RWPE1 (cell line): ENCODE data around the gene KSR1.
A peak's percentile ranks its signal among the peaks of the same experiment; 100 is the strongest.

Experiments
- CTCF ChIA-PET: fragments of 350-600 bp; sonication (Branson Sonifier 250); formaldehyde crosslinking; extraction: SDS; loops from one replicate; lab custom pipeline; 2021; lab: Yijun Ruan, JAX
- POLR2A ChIA-PET: fragments of 400-600 bp; formaldehyde crosslinking; extraction: SDS; loops from one replicate; lab custom pipeline; 2020; ENCODE audit warnings: antibody characterized with exemption; ENCODE audit not compliant: low non-redundant PET; lab: Yijun Ruan, JAX
- DNase-seq: peaks from one replicate; pipeline ENCODE4 v3.0.0; 2012; ENCODE audit warnings: low spot score
- H3K27ac ChIP-seq: fragments of 450-650 bp; 2 replicates; pipeline ENCODE4 v1.5.1; 2017
- CTCF ChIP-seq: fragments of 450-650 bp; conservative IDR thresholded peaks from 2 replicates; pipeline ENCODE4 v1.5.1; 2017; ENCODE audit warnings: low read depth, mild to moderate bottlenecking

The KSR1 gene

GRCh38 chr17:27585153-27585681 lies 129.0 kb downstream of the KSR1 start:
- ChIA-PET CTCF (interaction anchor here (1.2 kb wide), 1 partner anchor 91 kb away, joined by 5 read pairs; no protein-coding TSS in a partner anchor), POLR2A (interaction anchor here (0.6 kb wide), 1 partner anchor 107 kb away, joined by 3 read pairs; no protein-coding TSS in a partner anchor)
- TF ChIP-seq CTCF, result no peak
- no peak overlapping the region for H3K27ac ChIP-seq
- no peak for DNase-seq

GRCh38 chr17:27585792-27586191 lies 129.5 kb downstream of the KSR1 start:
- no peak for TF ChIP-seq CTCF
- POLR2A ChIA-PET, result interaction anchor here (0.6 kb wide), 1 partner anchor 107 kb away, joined by 3 read pairs; no protein-coding TSS in a partner anchor
- no peak for DNase-seq
- CTCF ChIA-PET, result interaction anchor here (1.2 kb wide), 1 partner anchor 92 kb away, joined by 4 read pairs; no protein-coding TSS in a partner anchor
- peak overlapping the region; percentile 48 for H3K27ac ChIP-seq

GRCh38 chr17:27586203-27586721 lies 130.0 kb downstream of the KSR1 start:
- POLR2A ChIA-PET, result no interaction called here
- TF ChIP-seq CTCF, result no peak
- CTCF ChIA-PET, result interaction anchor here (1.2 kb wide), 1 partner anchor 92 kb away, joined by 4 read pairs; no protein-coding TSS in a partner anchor

GRCh38 chr17:27588354-27588753 lies 132.1 kb downstream of the KSR1 start:
- no peak for DNase-seq
- TF ChIP-seq CTCF, result no peak
- no peak overlapping the region for H3K27ac ChIP-seq
- CTCF ChIA-PET, result interaction anchor here (0.6 to 1.5 kb wide), 2 partner anchors 94 to 393 kb away, joined by 4 read pairs; no protein-coding TSS in a partner anchor
- POLR2A ChIA-PET, result no interaction called here

More at GRCh38 chr17:27586203-27586721, 130.0 kb downstream of the KSR1 start:
- peak overlapping the region; percentile 48 for H3K27ac ChIP-seq
- no peak for DNase-seq

GRCh38 chr17:27590864-27591263 lies 134.6 kb downstream of the KSR1 start:
- H3K27ac ChIP-seq, result no peak overlapping the region
- CTCF ChIA-PET, result interaction anchor here (1.1 kb wide), 1 partner anchor 9 kb away, joined by 10 read pairs; no protein-coding TSS in a partner anchor
- TF ChIP-seq CTCF, result no peak
- POLR2A ChIA-PET, result no interaction called here
- no peak for DNase-seq

- TF ChIP-seq CTCF, result no peak
- CTCF ChIA-PET, result interaction anchor here (0.6 to 1.2 kb wide), 3 partner anchors 8 to 204 kb away, joined by 3 to 10 read pairs (median 6); no protein-coding TSS in a partner anchor
- H3K27ac ChIP-seq, result no peak overlapping the region
- DNase-seq, result no peak
- POLR2A ChIA-PET, result no interaction called here
Measured at GRCh38 chr17:27591986-27592385, 135.7 kb downstream of the KSR1 start.
